ENCODE results near the gene PRSS33.

The PRSS33 gene

DNA sequence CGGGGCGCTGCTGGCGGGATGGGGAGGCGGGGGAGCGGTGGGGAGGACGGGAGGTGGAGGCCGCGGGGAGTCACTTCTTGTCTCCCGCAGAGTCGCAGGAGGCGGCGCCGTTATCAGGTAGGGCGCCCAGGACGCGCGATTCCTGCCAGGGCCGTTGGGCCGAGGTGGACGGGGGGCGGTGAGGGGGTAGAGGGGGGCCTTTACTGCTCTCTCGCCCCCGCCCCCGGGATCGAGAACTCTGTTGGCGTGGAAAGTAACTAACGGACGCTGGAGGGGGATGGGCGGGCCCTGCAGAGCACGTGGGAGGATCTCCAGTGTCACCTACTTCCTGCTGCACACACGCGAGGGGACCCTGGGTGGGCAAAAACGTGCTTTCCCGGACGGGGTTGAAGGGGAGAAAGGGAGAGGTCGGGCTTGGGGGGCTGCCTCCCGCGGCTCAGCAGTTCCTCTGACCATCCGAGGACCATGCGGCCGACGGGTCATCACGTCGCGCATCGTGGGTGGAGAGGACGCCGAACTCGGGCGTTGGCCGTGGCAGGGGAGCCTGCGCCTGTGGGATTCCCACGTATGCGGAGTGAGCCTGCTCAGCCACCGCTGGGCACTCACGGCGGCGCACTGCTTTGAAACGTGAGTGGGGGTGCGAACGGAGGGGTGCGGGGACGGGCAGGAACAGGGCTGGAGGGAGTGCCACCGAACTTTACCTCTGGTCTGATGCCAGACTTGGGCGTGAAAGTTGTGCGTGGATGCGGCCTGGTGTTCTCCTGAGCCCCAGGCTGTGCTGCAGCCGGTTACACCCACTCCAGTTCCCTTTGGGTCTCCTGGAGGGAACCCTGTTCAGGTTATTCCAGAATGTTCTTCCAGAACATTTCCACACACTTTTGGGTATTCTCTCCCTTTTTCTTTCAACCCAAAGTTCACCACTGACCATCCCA lies 30.2 kb upstream of the PRSS33 start:
- TF ChIP-seq, protein P1, sequence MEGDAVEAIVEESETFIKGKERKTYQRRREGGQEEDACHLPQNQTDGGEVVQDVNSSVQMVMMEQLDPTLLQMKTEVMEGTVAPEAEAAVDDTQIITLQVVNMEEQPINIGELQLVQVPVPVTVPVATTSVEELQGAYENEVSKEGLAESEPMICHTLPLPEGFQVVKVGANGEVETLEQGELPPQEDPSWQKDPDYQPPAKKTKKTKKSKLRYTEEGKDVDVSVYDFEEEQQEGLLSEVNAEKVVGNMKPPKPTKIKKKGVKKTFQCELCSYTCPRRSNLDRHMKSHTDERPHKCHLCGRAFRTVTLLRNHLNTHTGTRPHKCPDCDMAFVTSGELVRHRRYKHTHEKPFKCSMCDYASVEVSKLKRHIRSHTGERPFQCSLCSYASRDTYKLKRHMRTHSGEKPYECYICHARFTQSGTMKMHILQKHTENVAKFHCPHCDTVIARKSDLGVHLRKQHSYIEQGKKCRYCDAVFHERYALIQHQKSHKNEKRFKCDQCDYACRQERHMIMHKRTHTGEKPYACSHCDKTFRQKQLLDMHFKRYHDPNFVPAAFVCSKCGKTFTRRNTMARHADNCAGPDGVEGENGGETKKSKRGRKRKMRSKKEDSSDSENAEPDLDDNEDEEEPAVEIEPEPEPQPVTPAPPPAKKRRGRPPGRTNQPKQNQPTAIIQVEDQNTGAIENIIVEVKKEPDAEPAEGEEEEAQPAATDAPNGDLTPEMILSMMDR (IDR thresholded peaks at IDR 0.05; ENCODE audit: borderline replicate concordance, insufficient read depth, low read depth, low read length), result no peak
- no peak overlapping the region for H3K4me3 ChIP-seq (ENCODE audit: low read depth, low read length)

DNA sequence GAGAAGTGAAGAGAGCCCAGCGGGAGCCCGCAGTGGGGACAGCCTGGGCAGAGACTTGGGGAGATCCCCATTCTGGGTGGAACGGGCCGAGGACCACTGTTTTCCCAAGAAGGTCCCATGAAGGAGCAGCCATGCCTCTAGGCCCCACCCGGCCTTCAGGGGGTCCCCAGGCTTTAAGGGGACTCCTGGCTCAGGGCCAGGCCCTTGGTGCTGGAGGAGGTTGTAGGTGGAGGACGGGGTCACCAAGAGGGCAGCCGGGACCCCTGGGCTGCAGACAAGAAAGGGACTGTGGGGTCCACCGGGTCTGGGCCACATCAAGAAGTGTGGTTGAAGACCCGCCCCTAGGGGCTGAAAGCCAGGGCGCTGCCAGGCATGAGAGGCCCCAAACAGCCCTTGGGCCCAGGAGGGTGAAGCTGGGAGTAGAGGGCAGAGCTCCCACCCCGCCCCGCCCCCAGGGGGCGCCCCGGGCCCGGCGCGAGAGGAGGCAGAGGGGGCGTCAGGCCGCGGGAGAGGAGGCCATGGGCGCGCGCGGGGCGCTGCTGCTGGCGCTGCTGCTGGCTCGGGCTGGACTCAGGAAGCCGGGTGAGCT lies 29.5 kb upstream of the PRSS33 start, which contains the start of gene PRSS21:
TSS of gene PRSS21 (plus strand) at position 487 of the 589 bp plus-strand sequence. CDS start at position 519, 32 bp downstream.
- no peak within 1 kb of the TSS for H3K4me3 ChIP-seq (ENCODE audit: low read depth, low read length)
- TF ChIP-seq, protein P1 (IDR thresholded peaks at IDR 0.05; ENCODE audit: borderline replicate concordance, insufficient read depth, low read depth, low read length), result peak; percentile 24; the same call in 1 of the 2 replicates

DNA sequence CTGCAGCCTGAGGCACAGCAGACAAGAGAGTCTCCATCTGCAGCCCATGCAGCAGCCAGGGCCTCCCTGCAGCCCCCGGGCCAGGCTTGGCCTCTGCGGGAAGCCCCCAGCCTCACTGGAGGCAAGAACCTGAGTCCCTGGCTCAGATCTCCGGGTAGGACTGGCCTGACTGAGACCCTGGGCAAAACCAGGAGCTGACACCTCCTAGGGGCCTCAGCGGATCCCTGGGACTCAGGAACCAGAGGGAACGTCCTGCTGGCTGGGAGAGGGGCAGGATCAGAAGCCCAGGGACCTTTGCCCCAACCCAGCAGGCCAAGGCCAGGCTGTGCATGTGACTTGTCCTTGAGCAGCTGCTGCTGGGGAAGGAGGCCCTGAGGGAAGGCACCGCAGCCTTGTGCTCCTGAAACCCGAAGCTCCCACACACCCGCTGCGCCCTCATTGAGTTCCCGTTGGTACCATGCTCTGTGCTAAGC lies 28.0 kb upstream of the PRSS33 start:
- TF ChIP-seq, protein P1 (IDR thresholded peaks at IDR 0.05; ENCODE audit: borderline replicate concordance, insufficient read depth, low read depth, low read length), result no peak
- no peak overlapping the region for H3K4me3 ChIP-seq (ENCODE audit: low read depth, low read length)

DNA sequence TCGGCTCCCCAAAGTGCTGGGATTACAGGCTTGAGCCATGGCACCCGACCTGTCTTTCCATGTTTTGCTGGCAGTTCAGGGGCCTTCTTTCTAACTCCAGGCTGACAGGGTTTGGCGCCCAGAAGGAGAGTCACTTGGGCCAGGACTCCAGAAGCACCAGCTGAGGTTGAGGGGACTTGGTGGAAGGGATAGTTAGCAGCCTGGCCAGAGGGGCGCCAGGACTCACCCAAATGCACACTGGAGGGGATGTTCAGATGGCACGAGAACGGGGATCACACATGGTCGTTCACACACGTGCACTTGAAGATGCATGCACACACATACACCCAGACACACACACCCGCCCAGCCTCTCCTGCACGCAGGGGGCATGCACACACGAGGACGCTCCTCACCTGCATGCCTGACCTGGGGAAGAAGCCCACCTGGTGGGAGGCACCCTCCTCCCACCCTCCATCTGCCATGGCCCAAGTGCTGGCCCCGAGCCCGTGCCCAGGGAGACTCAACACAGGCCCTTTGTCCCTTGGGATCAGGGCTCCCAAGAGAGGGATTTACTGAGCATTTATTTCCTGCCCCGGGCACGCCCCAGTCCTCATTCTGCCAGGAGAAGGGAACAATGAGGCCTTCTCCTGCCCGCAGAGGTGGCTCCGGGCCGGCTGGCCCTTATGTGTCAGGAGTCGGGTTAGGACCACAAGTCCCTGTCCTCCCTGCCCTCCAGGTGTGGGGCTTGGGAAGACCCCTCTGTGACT lies 27.4 kb upstream of the PRSS33 start:
- TF ChIP-seq, protein P1 (IDR thresholded peaks at IDR 0.05; ENCODE audit: borderline replicate concordance, insufficient read depth, low read depth, low read length), result no peak

DNA sequence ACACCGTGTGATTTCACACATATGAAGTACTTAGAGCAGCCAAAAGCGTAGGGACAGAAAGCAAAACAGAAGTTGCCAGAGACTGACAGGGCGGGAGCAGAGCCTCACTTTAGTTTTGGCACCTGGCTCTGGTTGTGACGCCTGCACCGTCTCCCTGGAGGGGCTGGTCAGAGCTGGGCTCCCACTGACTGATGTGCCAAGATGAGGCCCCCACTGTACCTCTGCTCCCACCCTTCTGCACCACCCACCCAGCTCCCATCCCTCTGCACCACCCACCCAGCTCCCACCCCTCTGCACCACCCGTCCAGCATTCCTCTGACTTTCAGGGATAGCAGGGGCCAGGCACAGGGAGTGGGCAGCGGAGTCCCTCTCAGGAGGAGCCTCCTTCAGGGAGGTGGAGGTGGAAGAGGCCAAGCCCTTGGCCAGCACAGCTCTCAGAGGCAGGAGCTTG lies 26.4 kb upstream of the PRSS33 start:
- TF ChIP-seq, protein P1 (IDR thresholded peaks at IDR 0.05; ENCODE audit: borderline replicate concordance, insufficient read depth, low read depth, low read length), result no peak
- H3K4me3 ChIP-seq (ENCODE audit: low read depth, low read length), result no peak overlapping the region

More for the DNA sequence above, 27.4 kb upstream of the PRSS33 start:
- no peak overlapping the region for H3K4me3 ChIP-seq (ENCODE audit: low read depth, low read length)

DNA sequence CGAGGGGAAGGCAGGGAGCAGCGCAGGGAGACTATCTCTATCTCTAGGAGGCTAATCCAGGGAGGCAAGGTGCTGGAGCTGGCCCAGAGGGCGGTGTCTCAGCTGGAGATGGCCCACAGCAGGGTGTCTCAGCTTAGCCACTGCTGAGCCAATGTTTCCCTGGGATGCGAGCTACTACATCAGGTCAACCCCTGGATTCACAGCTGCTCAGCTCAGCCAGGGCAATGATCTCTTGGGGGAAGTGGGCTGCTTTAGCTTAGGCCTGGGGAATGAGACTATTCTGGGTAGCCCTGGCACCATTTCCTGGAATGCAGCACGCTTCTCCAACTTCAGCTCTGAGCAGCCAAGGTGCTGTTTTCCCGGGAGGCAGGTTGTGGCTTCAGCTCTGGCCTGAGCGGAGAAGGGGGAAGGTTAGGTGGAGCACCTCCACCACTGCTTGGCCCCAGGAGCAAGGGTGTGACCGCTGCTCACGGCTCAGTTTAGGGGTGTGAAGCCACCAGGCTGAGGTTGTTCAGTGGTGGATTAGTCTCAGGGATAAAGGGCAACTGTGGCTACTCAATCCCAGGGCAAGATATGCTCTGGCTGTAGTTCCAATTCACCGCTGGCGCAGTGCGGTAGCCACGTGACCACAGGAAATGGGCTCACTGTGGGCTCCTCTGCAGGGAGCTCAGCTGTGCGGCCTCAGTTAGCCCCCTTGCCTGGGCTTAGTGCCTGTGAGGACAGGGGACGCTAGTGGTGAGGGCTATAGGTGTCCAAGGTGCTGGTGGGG lies 24.5 kb upstream of the PRSS33 start:
- no peak overlapping the region for H3K4me3 ChIP-seq (ENCODE audit: low read depth, low read length)
- TF ChIP-seq, protein P1 (IDR thresholded peaks at IDR 0.05; ENCODE audit: borderline replicate concordance, insufficient read depth, low read depth, low read length), result no peak

All from GM12875 (cell line).